Common myeloid progenitor, CD34-positive (primary cell): ENCODE measurements around the gene SUB1.
A peak's percentile ranks its signal among the peaks of the same experiment; 100 is the strongest.

Experiments used
- CTCF ChIA-PET: fragments of 350-600 bp; sonication (Branson Sonifier 250); formaldehyde crosslinking; loops from one replicate; lab custom pipeline; 2021; ENCODE audit warnings: antibody characterized with exemption; lab: Charles Lee
- POLR2A ChIA-PET: fragments of 350-600 bp; sonication (Branson Sonifier 250); formaldehyde crosslinking; loops from one replicate; lab custom pipeline; 2021; ENCODE audit warnings: antibody characterized with exemption; lab: Charles Lee
- DNase-seq, 3 donors: peaks; one replicate each; pipeline versions ENCODE4 v3.0.0 to v3.0.0-alpha.2; 2013
- H3K27ac ChIP-seq, 2 experiments: 1 replicate in 1 of 2; 2 replicates in 1 of 2; pipeline ENCODE4 v1.7.0; 2013; ENCODE audit warnings: inconsistent platforms in 2 of 2, low read length in 2 of 2, mild to moderate bottlenecking in 2 of 2, low read depth in 1 of 2, moderate library complexity in 1 of 2; ENCODE audit not compliant: severe bottlenecking in 2 of 2, insufficient read depth in 1 of 2, poor library complexity in 1 of 2
- H3K27me3 ChIP-seq, 5 experiments: replicated peaks in 2 of 5; 1 replicate in 3 of 5; 2 replicates in 2 of 5; pipeline versions ENCODE4 v1.6.1 to v1.7.0; 2013; ENCODE audit warnings: low read length in 4 of 5, mild to moderate bottlenecking in 2 of 5, moderate library complexity in 2 of 5, inconsistent platforms in 1 of 5; ENCODE audit not compliant: insufficient read depth in 5 of 5, control insufficient read depth in 4 of 5
- H3K36me3 ChIP-seq, 4 experiments: 1 replicate in 2 of 4; 2 replicates in 2 of 4; pipeline versions ENCODE4 v1.6.1 to v1.7.0; 2013; ENCODE audit warnings: low read length in 3 of 4, control low read depth in 1 of 4, mild to moderate bottlenecking in 1 of 4; ENCODE audit not compliant: control insufficient read depth in 4 of 4, insufficient read depth in 4 of 4
- H3K4me1 ChIP-seq, 4 experiments: 1 replicate in 3 of 4; 2 replicates in 1 of 4; pipeline versions ENCODE4 v1.6.1 to v1.7.1; 2013; ENCODE audit warnings: low read length in 3 of 4, mild to moderate bottlenecking in 3 of 4, control low read depth in 1 of 4, inconsistent platforms in 1 of 4, moderate library complexity in 1 of 4; ENCODE audit not compliant: control insufficient read depth in 4 of 4, insufficient read depth in 4 of 4; ENCODE audit errors: control extremely low read depth in 1 of 4
- H3K4me3 ChIP-seq, 7 experiments: 1 replicate in 4 of 7; 2 replicates in 3 of 7; pipeline versions ENCODE4 v1.5.1 to v1.7.0; 2013; ENCODE audit warnings: mild to moderate bottlenecking in 7 of 7, low read length in 6 of 7, moderate library complexity in 6 of 7, inconsistent platforms in 2 of 7, low read depth in 2 of 7, control low read depth in 1 of 7; ENCODE audit not compliant: insufficient read depth in 4 of 7, control insufficient read depth in 1 of 7; ENCODE audit errors: extremely low read depth in 1 of 7
- H3K9me3 ChIP-seq, 5 experiments: 1 replicate in 4 of 5; 2 replicates in 1 of 5; pipeline versions ENCODE4 v1.6.1 to v1.7.1; 2013; ENCODE audit warnings: low read length in 4 of 5, mild to moderate bottlenecking in 2 of 5, inconsistent platforms in 1 of 5, low read depth in 1 of 5, moderate library complexity in 1 of 5; ENCODE audit not compliant: control insufficient read depth in 4 of 5, insufficient read depth in 2 of 5; ENCODE audit errors: control extremely low read depth in 1 of 5
- WGBS: methylation state at CpG from one replicate; pipeline ENCODE4 v1.1.5; 2013; ENCODE audit not compliant: insufficient coverage; 5-methylcytosine and 5-hydroxymethylcytosine counted together

The SUB1 gene

DNA sequence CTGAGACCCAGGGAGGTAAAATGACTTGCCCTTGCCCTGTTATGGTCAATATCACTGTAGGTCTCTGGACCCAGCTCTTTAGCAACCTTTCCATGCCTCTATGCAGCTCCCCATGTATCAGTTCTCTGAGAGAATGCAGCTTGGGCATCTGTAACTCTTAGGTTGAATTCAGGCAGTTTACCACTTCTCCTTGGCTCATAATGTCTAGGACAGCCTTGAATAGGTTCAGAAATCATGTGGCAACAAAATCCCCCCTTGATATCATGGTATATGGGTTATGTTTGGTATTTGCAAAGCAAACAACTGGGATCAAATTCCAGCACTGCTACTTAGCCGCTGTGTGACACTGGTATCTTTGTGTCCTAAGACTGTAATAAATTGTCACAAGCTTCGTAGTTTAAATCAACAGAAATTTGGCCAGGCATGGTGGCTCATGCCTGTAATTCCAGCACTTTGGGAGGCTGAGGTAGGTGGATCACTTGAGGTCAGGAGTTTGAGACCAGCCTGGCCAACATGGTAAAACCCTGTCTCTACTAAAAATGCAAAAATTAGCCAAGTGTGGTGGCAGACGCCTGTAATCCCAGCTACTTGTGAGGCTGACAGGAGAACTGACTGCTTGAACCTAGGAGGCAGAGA lies 10.7 kb upstream of the SUB1 start:
- H3K27ac ChIP-seq: no peak overlapping the region
- no peak for DNase-seq
- ChIA-PET CTCF (interaction anchor here (1.6 to 2.1 kb wide), 2 partner anchors 15 to 85 kb away, joined by 4 to 8 read pairs; no protein-coding TSS in a partner anchor), POLR2A (no interaction called here)
- no peaks in the 10 kb centered on the region for H3K36me3 ChIP-seq
- H3K27me3 ChIP-seq: no peaks in the 10 kb centered on the region
- no peaks in the 10 kb centered on the region for H3K9me3 ChIP-seq
- H3K4me1 ChIP-seq: no peaks in the 10 kb centered on the region
- no peak overlapping the region for H3K4me3 ChIP-seq
- 95% methylated on average over 3 of the region's 3 CpGs for WGBS

- H3K27me3 ChIP-seq: no peaks in the 10 kb centered on the region
- no peaks in the 10 kb centered on the region for H3K36me3 ChIP-seq
- no CpG with 5 or more reads among the region's 3 CpGs for WGBS
- H3K27ac ChIP-seq: no peak overlapping the region
- peak in 2 of 3 donors; percentile 49 to 54 for DNase-seq
- H3K9me3 ChIP-seq: no peaks in the 10 kb centered on the region
- H3K4me1 ChIP-seq: peaks cover 0 to 17% (median 3%) of the 10 kb centered on the region in 4 experiments
- CTCF ChIA-PET: interaction anchor here (0.8 to 1.6 kb wide), 3 partner anchors 10 to 89 kb away, joined by 3 to 5 read pairs (median 3); no protein-coding TSS in a partner anchor
- no peak overlapping the region for H3K4me3 ChIP-seq
- POLR2A ChIA-PET: no interaction called here
Measured at GRCh38 chr5:32578363-32578762, 7.0 kb upstream of the SUB1 start.

DNA sequence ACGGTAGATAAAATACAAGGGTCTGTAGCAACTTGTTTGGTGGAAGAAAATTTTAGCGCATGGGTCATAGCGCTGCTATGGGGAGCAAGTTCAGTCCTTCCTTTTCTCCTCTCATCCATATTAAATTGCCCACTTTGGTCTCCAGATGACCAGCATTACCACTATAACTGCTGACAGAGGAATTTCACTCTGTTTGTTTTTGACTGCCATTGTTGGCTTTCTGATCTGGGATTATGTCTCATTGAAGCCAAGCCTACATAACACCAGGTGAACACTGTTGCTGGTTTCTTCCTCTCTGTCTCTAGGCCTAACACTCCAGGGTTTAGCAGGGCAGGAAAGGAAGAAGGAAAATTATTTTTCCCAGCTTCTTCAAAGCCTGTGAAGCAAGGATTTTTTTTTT lies 6.6 kb upstream of the SUB1 start:
- Histone ChIP-seq H3K9me3 (no peaks in the 10 kb centered on the region), H3K27ac (no peak overlapping the region), H3K4me1 (peaks cover 0 to 21% (median 3%) of the 10 kb centered on the region in 4 experiments), H3K4me3 (no peak overlapping the region), H3K36me3 (no peaks in the 10 kb centered on the region), H3K27me3 (no peaks in the 10 kb centered on the region)
- no peak for DNase-seq
- CTCF ChIA-PET: interaction anchor here (0.8 to 1.6 kb wide), 3 partner anchors 10 to 89 kb away, joined by 3 to 5 read pairs (median 3); no protein-coding TSS in a partner anchor
- POLR2A ChIA-PET: no interaction called here
- 100% methylated on average over 2 of the region's 3 CpGs for WGBS

DNA sequence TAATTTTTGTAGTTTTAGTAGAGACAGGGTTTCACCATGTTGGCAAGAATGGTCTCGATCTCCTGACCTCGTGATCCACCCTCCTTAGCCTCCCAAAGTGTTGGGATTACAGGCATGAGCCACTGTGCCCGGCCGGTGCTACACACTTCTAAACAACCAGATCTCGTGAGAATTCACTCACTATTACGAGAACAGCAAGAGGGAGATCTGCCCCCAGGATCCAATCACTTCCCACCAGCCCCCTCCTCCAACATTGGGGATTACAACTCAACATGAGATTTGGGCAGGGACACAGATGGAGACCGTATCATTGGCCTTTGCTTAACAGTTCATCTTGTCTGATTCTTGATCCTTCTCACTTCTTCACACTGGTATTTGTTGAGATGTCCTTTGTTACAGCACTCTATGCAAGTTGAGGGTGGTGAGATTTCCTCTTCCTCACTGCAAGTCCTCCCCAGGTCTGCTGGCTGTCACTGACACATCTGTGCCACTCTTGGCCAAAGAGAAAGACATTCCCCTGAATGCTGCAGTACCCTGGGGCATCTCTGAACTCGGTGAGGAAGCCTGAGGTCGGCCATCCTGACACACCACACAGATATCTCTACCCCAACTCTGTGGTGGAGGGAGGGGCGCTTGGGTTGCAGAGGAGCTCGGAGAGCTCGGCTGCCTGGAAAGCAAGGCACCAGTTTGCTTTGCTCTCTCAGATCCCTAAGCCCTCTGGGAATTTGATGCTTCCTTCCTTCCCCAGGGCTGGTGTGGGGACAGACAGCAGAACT lies 4.2 kb upstream of the SUB1 start:
- Histone ChIP-seq H3K4me3 (no peak overlapping the region), H3K36me3 (no peaks in the 10 kb centered on the region), H3K27me3 (no peaks in the 10 kb centered on the region), H3K4me1 (peaks cover 2 to 27% (median 8%) of the 10 kb centered on the region in 4 experiments), H3K9me3 (no peaks in the 10 kb centered on the region), H3K27ac (no peak overlapping the region)
- ChIA-PET CTCF (interaction anchor here (1.1 kb wide), 1 partner anchor 85 kb away, joined by 3 read pairs; no protein-coding TSS in a partner anchor), POLR2A (no interaction called here)
- peak in 2 of 3 donors; percentile 21 to 31 for DNase-seq
- WGBS: 96% methylated on average over 7 of the region's 12 CpGs

DNA sequence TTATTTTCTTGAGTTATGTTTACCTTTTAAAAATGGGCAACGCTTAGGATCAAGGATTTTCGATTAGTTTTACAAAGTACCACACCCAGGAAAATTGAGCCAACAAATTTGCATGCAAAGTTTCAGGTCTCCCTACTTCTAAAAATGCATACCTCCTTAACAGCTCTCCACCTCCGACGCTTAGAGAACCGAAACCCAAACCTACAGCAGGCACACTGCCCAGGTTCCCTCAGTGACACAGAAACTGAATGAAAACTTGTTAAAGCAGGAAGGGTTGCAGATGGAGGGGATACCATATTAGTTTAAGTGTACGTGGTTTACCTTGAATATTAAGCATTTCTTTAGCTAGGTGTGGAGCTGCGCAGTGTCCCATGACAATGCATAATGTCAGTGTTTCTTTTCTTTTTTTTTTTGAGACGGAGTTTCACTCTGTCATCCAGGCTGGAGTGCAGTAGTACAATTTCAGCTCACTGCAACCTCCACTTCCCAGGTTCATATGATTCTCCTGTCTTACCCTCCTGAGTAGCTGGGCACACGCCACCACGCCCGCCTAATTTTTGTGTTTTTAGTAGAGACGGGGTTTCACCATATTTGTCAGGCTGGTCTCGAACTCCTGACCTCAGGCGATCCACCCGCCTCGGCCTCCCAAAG lies 1.6 kb upstream of the SUB1 start:
- H3K36me3 ChIP-seq: peaks cover 0 to 12% (median 1%) of the 10 kb centered on the region in 4 experiments
- ChIA-PET CTCF (interaction anchor here (0.8 to 3.2 kb wide), 6 partner anchors 79 to 121 kb away, joined by 3 to 10 read pairs (median 4); no protein-coding TSS in a partner anchor), POLR2A (no interaction called here)
- H3K4me3 ChIP-seq: no peak overlapping the region
- H3K27ac ChIP-seq: no peak overlapping the region
- H3K9me3 ChIP-seq: no peaks in the 10 kb centered on the region
- H3K27me3 ChIP-seq: no peaks in the 10 kb centered on the region
- H3K4me1 ChIP-seq: peaks cover 13 to 38% (median 20%) of the 10 kb centered on the region in 4 experiments
- DNase-seq: no peak
- 91% methylated on average over 14 of the region's 16 CpGs for WGBS

DNA sequence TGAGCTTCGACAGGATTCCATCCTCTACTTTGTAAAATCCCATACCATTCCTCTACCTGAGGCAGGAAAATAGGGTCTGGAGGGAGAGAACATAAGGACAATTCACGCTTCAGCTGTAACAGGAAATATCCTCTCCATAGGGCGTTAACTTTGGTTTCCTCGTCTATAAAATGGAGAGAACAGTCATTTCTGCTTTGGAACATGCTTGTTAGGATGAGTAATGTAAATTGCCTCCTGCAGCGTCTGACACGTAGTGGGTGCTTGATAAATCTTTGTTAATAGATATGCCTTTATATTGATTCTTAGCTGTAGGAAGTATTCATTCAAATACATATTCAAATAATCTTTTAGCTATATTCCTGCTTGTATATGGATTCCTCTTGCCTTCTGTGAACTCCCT lies 711 bp upstream of the SUB1 start:
- DNase-seq: no peak
- ChIA-PET CTCF (interaction anchor here (0.8 to 3.2 kb wide), 8 partner anchors 24 to 136 kb away, joined by 3 to 10 read pairs (median 4); no protein-coding TSS in a partner anchor), POLR2A (interaction anchor here (1.0 to 2.1 kb wide), 2 partner anchors 70 to 80 kb away, joined by 3 to 8 read pairs; no protein-coding TSS in a partner anchor)
- 93% methylated on average over 3 of the region's 6 CpGs for WGBS
- peak overlapping the region in 1 of 7 experiments; percentile 94 for H3K4me3 ChIP-seq
- peaks cover 0 to 22% (median 6%) of the 10 kb centered on the region in 4 experiments for H3K36me3 ChIP-seq
- no peaks in the 10 kb centered on the region for H3K27me3 ChIP-seq
- H3K27ac ChIP-seq: no peak overlapping the region
- H3K9me3 ChIP-seq: no peaks in the 10 kb centered on the region
- H3K4me1 ChIP-seq: peaks cover 13 to 38% (median 20%) of the 10 kb centered on the region in 4 experiments
